ENCODE results near the gene SLC30A4. TPM values are rescaled to one million over a fixed set of nuclear protein-coding genes. Genes with fewer than 3 reads are reported as not detected.

SLC30A4 gene
- total and polyA plus RNA-seq, 2 experiments from 2014 or later = not detected

GRCh38 chr15:45441686-45442085, 80.9 kb downstream of the SLC30A4 start (continued):
- no peak for TF ChIP-seq ETS1 (IDR thresholded peaks at IDR 0.05)
- no peak for TF ChIP-seq CTCF (conservative IDR thresholded peaks at IDR 0.05; ENCODE audit: low read depth in 2 of 2)
- no peak for TF ChIP-seq POLR2AphosphoS5 (IDR thresholded peaks at IDR 0.05; ENCODE audit: low read depth)

DNA sequence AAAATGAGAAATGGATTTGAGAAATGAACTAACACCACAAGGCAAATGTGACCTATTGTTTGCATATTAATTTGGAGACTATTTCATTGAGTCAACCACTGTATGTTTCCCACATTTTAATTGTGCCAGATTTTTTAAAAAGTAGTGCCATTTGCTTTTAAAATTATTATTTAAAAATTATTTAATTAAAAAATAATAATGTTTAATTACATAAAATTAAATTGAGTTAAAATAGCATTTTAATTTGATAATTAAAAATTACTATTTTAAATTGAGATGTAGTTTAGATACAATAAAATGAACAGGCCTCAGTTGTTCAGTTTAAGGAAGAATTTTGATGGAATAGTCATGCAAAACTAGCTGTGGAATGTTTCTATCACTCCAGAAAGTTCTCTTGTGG, 81.5 kb downstream of the SLC30A4 start:
- ATAC-seq (no peak), DNase-seq (ENCODE audit: low spot score) (no peak)
- peaks cover 7% of the 10 kb centered on the region for H3K27me3 Mint-ChIP-seq (ENCODE audit: insufficient read depth, low read depth, poor library complexity)
- Histone ChIP-seq H3K79me2 (replicated peaks; ENCODE audit: insufficient read depth) (no peaks in the 10 kb centered on the region), H3K4me3 (no peak overlapping the region), H2AFZ (no peak overlapping the region), H4K20me1 (replicated peaks; ENCODE audit: insufficient read depth) (no peaks in the 10 kb centered on the region), H3K4me2 (no peak overlapping the region), H3K4me1 (ENCODE audit: insufficient read depth) (peaks cover 4% of the 10 kb centered on the region; the same call in 1 of the 2 replicates), H3K27ac (ENCODE audit: low read depth) (no peak overlapping the region), H3F3A (replicated peaks; ENCODE audit: low read depth) (no peaks in the 10 kb centered on the region), H3K36me3 (ENCODE audit: insufficient read depth) (no peaks in the 10 kb centered on the region), H3K9me2 (ENCODE audit: insufficient read depth) (no peaks in the 10 kb centered on the region), H3K27me3 (ENCODE audit: insufficient read depth) (no peaks in the 10 kb centered on the region)
- no peaks in the 10 kb centered on the region; the same call in 2 of the 3 replicates for H3K9me3 Mint-ChIP-seq
- no peak overlapping the region for H3K4me3 Mint-ChIP-seq
- no peaks in the 10 kb centered on the region for H3K36me3 Mint-ChIP-seq (ENCODE audit: low read depth)
- H3K4me1 Mint-ChIP-seq = peaks cover 13% of the 10 kb centered on the region
- H3K27ac Mint-ChIP-seq = no peak overlapping the region
- TF ChIP-seq NANOG (IDR thresholded peaks at IDR 0.05; ENCODE audit: borderline replicate concordance) (no peak), POLR2AphosphoS5 (IDR thresholded peaks at IDR 0.05; ENCODE audit: low read depth) (no peak), CREB1 (CRISPR knock-in tag; IDR thresholded peaks at IDR 0.05; ENCODE audit: low read depth) (no peak), ZNF462 (CRISPR knock-in tag; IDR thresholded peaks at IDR 0.05) (no peak), ZNF331 (CRISPR knock-in tag; IDR thresholded peaks at IDR 0.05; ENCODE audit: low read depth) (no peak), EZH2 (IDR thresholded peaks at IDR 0.05; ENCODE audit: low read depth, unreplicated experiment) (no peak), CTCF (conservative IDR thresholded peaks at IDR 0.05; ENCODE audit: low read depth in 2 of 2) (no peak), ZNF114 (CRISPR knock-in tag; IDR thresholded peaks at IDR 0.05) (no peak), JUNB (IDR thresholded peaks at IDR 0.05; ENCODE audit: unreplicated experiment) (no peak)

Data from GM23338 (cell line).